Hepatocyte (in vitro differentiated cells): ENCODE results near the gene CORO7. TPM values are rescaled to one million over a fixed set of nuclear protein-coding genes. Genes with fewer than 3 reads are reported as not detected.

Source experiments
- DNase-seq: peaks from one replicate; pipeline ENCODE4 v3.0.0-alpha.2; 2016; ENCODE audit warnings: low spot score
- H2AFZ ChIP-seq: fragments of 200-600 bp; sonication (generic); 2 replicates; pipeline ENCODE4 v1.6.0; 2016; ENCODE audit warnings: antibody characterized with exemption, mild to moderate bottlenecking
- H3K27ac ChIP-seq: fragments of 200-600 bp; sonication (generic); 2 replicates; pipeline ENCODE4 v1.5.1; 2016; ENCODE audit warnings: mild to moderate bottlenecking
- H3K27me3 ChIP-seq: fragments of 200-600 bp; sonication (generic); 2 replicates; pipeline ENCODE4 v1.6.1; 2016
- H3K36me3 ChIP-seq: fragments of 200-600 bp; sonication (generic); replicated peaks from 2 replicates; pipeline ENCODE4 v1.5.1; 2016; ENCODE audit warnings: low read depth; ENCODE audit not compliant: insufficient read depth
- H3K4me1 ChIP-seq: fragments of 200-600 bp; sonication (generic); 2 replicates; pipeline ENCODE4 v1.5.1; 2016; ENCODE audit warnings: mild to moderate bottlenecking, moderate library complexity; ENCODE audit not compliant: insufficient read depth
- H3K4me2 ChIP-seq: fragments of 200-600 bp; sonication (generic); 2 replicates; pipeline ENCODE4 v1.6.0; 2016
- H3K4me3 ChIP-seq: fragments of 200-600 bp; sonication (generic); 2 replicates; pipeline ENCODE4 v1.5.1; 2016; ENCODE audit warnings: mild to moderate bottlenecking
- H3K79me2 ChIP-seq: fragments of 200-600 bp; sonication (generic); 2 replicates; pipeline ENCODE4 v1.6.0; 2017; ENCODE audit warnings: mild to moderate bottlenecking
- H3K9me2 ChIP-seq: fragments of 200-600 bp; sonication (generic); replicated peaks from 2 replicates; pipeline ENCODE4 v1.6.0; 2017; ENCODE audit warnings: mild to moderate bottlenecking; ENCODE audit not compliant: insufficient read depth
- H3K9me3 ChIP-seq: fragments of 200-600 bp; sonication (generic); 2 replicates; pipeline ENCODE4 v1.5.1; 2016; ENCODE audit warnings: low read depth, mild to moderate bottlenecking
- H4K20me1 ChIP-seq: fragments of 200-600 bp; sonication (generic); 2 replicates; pipeline ENCODE4 v1.6.0; 2016; ENCODE audit warnings: mild to moderate bottlenecking; ENCODE audit not compliant: insufficient read depth, poor library complexity, severe bottlenecking
- CTCF ChIP-seq: fragments of 200-600 bp; sonication (generic); IDR thresholded peaks from 2 replicates; pipeline ENCODE4 v1.5.1; 2016; ENCODE audit warnings: antibody characterized with exemption, mild to moderate bottlenecking; ENCODE audit not compliant: poor library complexity
- EZH2 ChIP-seq: fragments of 200-600 bp; sonication (generic); IDR thresholded peaks from 2 replicates; pipeline ENCODE4 v1.6.1; 2016; ENCODE audit warnings: antibody characterized with exemption, mild to moderate bottlenecking, borderline replicate concordance
- EZH2phosphoT487 ChIP-seq: fragments of 200-600 bp; sonication (generic); IDR thresholded peaks from one replicate; pipeline ENCODE4 v1.6.1; 2018; ENCODE audit warnings: antibody characterized with exemption, mild to moderate bottlenecking, low read depth, moderate library complexity; ENCODE audit not compliant: unreplicated experiment, severe bottlenecking
- WGBS: methylation state at CpG from one replicate; pipeline ENCODE4 v1.1.6; 2016; ENCODE audit warnings: low lambda C conversion rate; ENCODE audit errors: missing lambda C conversion rate; 5-methylcytosine and 5-hydroxymethylcytosine counted together
- polyA plus RNA-seq: library from polyadenylated mRNA; unstranded; fragments of >200 nt; fragmentation: Nextera tagmentation; extraction: Ambion mirVana; gene quantifications from 2 replicates; pipeline ENCODE4 v1.2.1, GENCODE V29; 2016
- total RNA-seq: library from RNA; depleted of rRNA; stranded (reverse); fragments of >200 nt; gene quantifications from 2 replicates; pipeline ENCODE4 v1.2.3, GENCODE V29; 2014

Gene CORO7
- total and polyA plus RNA-seq, 2 experiments from 2014 or later: 18.2 to 33.3 TPM

- Histone ChIP-seq H3K27ac (peak overlapping the region; percentile 72), H3K79me2 (peaks cover 33% of the 10 kb centered on the region), H3K36me3 (no peaks in the 10 kb centered on the region), H2AFZ (no peak overlapping the region), H3K9me3 (no peaks in the 10 kb centered on the region), H3K4me2 (no peak overlapping the region), H3K9me2 (no peaks in the 10 kb centered on the region), H3K4me1 (peaks cover 18% of the 10 kb centered on the region), H3K4me3 (no peak overlapping the region), H3K27me3 (no peaks in the 10 kb centered on the region), H4K20me1 (peaks cover 13% of the 10 kb centered on the region)
- TF ChIP-seq EZH2phosphoT487 (no peak), CTCF (peak; percentile 24), EZH2 (no peak)
- 71% methylated on average over 14 of the region's 14 CpGs for WGBS
- peak; percentile 71 for DNase-seq
Measured at GRCh38 chr16:4339909-4340308, 76.5 kb downstream of the CORO7 start.

- H3K36me3 ChIP-seq: no peaks in the 10 kb centered on the region
- H3K9me3 ChIP-seq: no peaks in the 10 kb centered on the region
- peak overlapping the region; percentile 72 for H3K27ac ChIP-seq
- H4K20me1 ChIP-seq: peaks cover 13% of the 10 kb centered on the region
- peaks cover 18% of the 10 kb centered on the region for H3K4me1 ChIP-seq
- peaks cover 33% of the 10 kb centered on the region for H3K79me2 ChIP-seq
- no peaks in the 10 kb centered on the region for H3K27me3 ChIP-seq
- no peaks in the 10 kb centered on the region for H3K9me2 ChIP-seq
- H3K4me2 ChIP-seq: no peak overlapping the region
- no peak for TF ChIP-seq EZH2phosphoT487
- TF ChIP-seq EZH2: no peak
- TF ChIP-seq CTCF: no peak
- DNase-seq: no peak
- 77% methylated on average over 10 of the region's 10 CpGs for WGBS
- no peak overlapping the region for H3K4me3 ChIP-seq
- H2AFZ ChIP-seq: no peak overlapping the region
Measured at GRCh38 chr16:4339455-4339854, 76.9 kb downstream of the CORO7 start.

- no peaks in the 10 kb centered on the region for H3K27me3 ChIP-seq
- 92% methylated on average over 9 of the region's 10 CpGs for WGBS
- H3K9me2 ChIP-seq: no peaks in the 10 kb centered on the region
- H3K4me1 ChIP-seq: peaks cover 18% of the 10 kb centered on the region
- H2AFZ ChIP-seq: no peak overlapping the region
- no peaks in the 10 kb centered on the region for H3K36me3 ChIP-seq
- H4K20me1 ChIP-seq: peaks cover 13% of the 10 kb centered on the region
- TF ChIP-seq EZH2 (no peak), EZH2phosphoT487 (no peak), CTCF (no peak)
- H3K9me3 ChIP-seq: no peaks in the 10 kb centered on the region
- no peak overlapping the region for H3K4me2 ChIP-seq
- H3K27ac ChIP-seq: peak overlapping the region; percentile 72
- H3K79me2 ChIP-seq: peaks cover 31% of the 10 kb centered on the region
- peak; percentile 19 for DNase-seq
- H3K4me3 ChIP-seq: no peak overlapping the region
Measured at GRCh38 chr16:4338712-4339299, 77.6 kb downstream of the CORO7 start.
